ENCODE data around the gene RANBP3.
A peak's percentile ranks its signal among the peaks of the same experiment; 100 is the strongest.

Gene RANBP3

GRCh38 chr19:5985098-5985783, 7.3 kb upstream of the RANBP3 start:
- Histone ChIP-seq H3K27me3 (ENCODE audit: insufficient read depth, low read length, poor library complexity) (no peaks in the 10 kb centered on the region), H3K79me2 (ENCODE audit: insufficient read depth, low read length) (peaks cover 13% of the 10 kb centered on the region), H3K9me3 (ENCODE audit: insufficient read depth, low read length, severe bottlenecking) (no peaks in the 10 kb centered on the region), H3K27ac (ENCODE audit: low read length) (peak overlapping the region; percentile 76), H3K4me2 (ENCODE audit: insufficient read depth, low read length) (peak overlapping the region; percentile 52; the same call in 1 of the 2 replicates), H3K4me1 (ENCODE audit: insufficient read depth, low read length) (peaks cover 31% of the 10 kb centered on the region), H3K4me3 (ENCODE audit: low read depth in 1 of 2, low read length in 2 of 2) (no peak overlapping the region), H4K20me1 (ENCODE audit: insufficient read depth, low read length) (peaks cover 3% of the 10 kb centered on the region; the same call in 1 of the 2 replicates), H3K36me3 (ENCODE audit: insufficient read depth, low read length) (no peaks in the 10 kb centered on the region; the same call in 1 of the 2 replicates), H2AFZ (ENCODE audit: low read depth, low read length) (peak overlapping the region; percentile 68), H3K9ac (ENCODE audit: low read depth, low read length) (peak overlapping the region; percentile 37)
- DNase-seq: no peak
- no peak for ATAC-seq (ENCODE audit: insufficient read depth, low read depth)
- no peak for TF ChIP-seq EZH2 (IDR thresholded peaks at IDR 0.05; ENCODE audit: borderline replicate concordance, low read depth, low read length, severe bottlenecking)
- TF ChIP-seq, protein P1, sequence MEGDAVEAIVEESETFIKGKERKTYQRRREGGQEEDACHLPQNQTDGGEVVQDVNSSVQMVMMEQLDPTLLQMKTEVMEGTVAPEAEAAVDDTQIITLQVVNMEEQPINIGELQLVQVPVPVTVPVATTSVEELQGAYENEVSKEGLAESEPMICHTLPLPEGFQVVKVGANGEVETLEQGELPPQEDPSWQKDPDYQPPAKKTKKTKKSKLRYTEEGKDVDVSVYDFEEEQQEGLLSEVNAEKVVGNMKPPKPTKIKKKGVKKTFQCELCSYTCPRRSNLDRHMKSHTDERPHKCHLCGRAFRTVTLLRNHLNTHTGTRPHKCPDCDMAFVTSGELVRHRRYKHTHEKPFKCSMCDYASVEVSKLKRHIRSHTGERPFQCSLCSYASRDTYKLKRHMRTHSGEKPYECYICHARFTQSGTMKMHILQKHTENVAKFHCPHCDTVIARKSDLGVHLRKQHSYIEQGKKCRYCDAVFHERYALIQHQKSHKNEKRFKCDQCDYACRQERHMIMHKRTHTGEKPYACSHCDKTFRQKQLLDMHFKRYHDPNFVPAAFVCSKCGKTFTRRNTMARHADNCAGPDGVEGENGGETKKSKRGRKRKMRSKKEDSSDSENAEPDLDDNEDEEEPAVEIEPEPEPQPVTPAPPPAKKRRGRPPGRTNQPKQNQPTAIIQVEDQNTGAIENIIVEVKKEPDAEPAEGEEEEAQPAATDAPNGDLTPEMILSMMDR (IDR thresholded peaks at IDR 0.05; ENCODE audit: borderline replicate concordance, extremely low read depth, low read length, poor library complexity, severe bottlenecking): no peak

- ATAC-seq (ENCODE audit: insufficient read depth, low read depth): peak; percentile 88
- Histone ChIP-seq H3K9me3 (ENCODE audit: insufficient read depth, low read length, severe bottlenecking) (no peaks in the 10 kb centered on the region), H3K4me2 (ENCODE audit: insufficient read depth, low read length) (peak overlapping the region; percentile 52), H3K79me2 (ENCODE audit: insufficient read depth, low read length) (peaks cover 19% of the 10 kb centered on the region), H3K4me1 (ENCODE audit: insufficient read depth, low read length) (peaks cover 37% of the 10 kb centered on the region), H3K27me3 (ENCODE audit: insufficient read depth, low read length, poor library complexity) (no peaks in the 10 kb centered on the region), H3K4me3 (ENCODE audit: low read depth in 1 of 2, low read length in 2 of 2) (peak overlapping the region in 1 of 2 experiments; percentile 29; a peak in 1 of 4 replicates), H3K9ac (ENCODE audit: low read depth, low read length) (peak overlapping the region; percentile 37), H3K27ac (ENCODE audit: low read length) (peak overlapping the region; percentile 76), H3K36me3 (ENCODE audit: insufficient read depth, low read length) (no peaks in the 10 kb centered on the region; the same call in 1 of the 2 replicates), H2AFZ (ENCODE audit: low read depth, low read length) (peak overlapping the region; percentile 68), H4K20me1 (ENCODE audit: insufficient read depth, low read length) (peaks cover 5% of the 10 kb centered on the region; the same call in 1 of the 2 replicates)
- peak; percentile 61 for DNase-seq
- no peak for TF ChIP-seq EZH2 (IDR thresholded peaks at IDR 0.05; ENCODE audit: borderline replicate concordance, low read depth, low read length, severe bottlenecking)
- TF ChIP-seq, protein P1 (IDR thresholded peaks at IDR 0.05; ENCODE audit: borderline replicate concordance, extremely low read depth, low read length, poor library complexity, severe bottlenecking): no peak
These were observed 6.7 kb upstream of the RANBP3 start for GRCh38 chr19:5984600-5984999.

DNA sequence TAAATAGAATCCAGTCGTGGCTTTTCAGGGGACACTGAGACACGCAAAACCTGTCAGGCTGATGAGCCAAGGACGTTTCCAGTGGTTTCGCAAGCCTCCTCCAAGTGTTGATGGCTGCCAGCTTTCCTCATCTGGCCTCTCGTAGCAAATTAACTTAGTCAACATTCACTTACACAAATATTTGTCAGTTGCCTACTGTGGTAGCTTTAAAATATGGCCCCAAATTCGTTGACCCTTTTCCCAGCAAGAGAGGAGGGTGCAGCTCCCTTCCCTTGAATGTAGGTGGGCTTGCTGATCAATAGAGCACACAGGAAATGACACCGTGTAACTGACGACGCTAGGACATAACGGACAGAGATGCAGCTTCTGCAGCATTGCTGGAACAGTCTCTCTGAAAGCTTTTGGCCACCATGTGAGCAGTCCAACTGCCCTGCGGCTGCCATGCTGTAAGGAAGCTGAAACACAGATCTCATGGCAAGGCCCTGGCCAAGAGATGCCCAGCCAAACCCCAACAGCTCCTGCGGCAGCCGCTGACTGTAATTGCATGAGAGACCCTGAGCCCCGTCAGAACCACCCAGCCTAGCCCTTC, 5.5 kb upstream of the RANBP3 start:
- Histone ChIP-seq H3K27me3 (ENCODE audit: insufficient read depth, low read length, poor library complexity) (no peaks in the 10 kb centered on the region), H3K79me2 (ENCODE audit: insufficient read depth, low read length) (peaks cover 30% of the 10 kb centered on the region), H3K4me3 (ENCODE audit: low read depth in 1 of 2, low read length in 2 of 2) (no peak overlapping the region), H3K9ac (ENCODE audit: low read depth, low read length) (no peak overlapping the region; the same call in 1 of the 2 replicates), H3K36me3 (ENCODE audit: insufficient read depth, low read length) (no peaks in the 10 kb centered on the region; the same call in none of the 2 replicates), H3K27ac (ENCODE audit: low read length) (peak overlapping the region; percentile 27; the same call in 1 of the 2 replicates), H4K20me1 (ENCODE audit: insufficient read depth, low read length) (peaks cover 6% of the 10 kb centered on the region; the same call in 1 of the 2 replicates), H3K4me1 (ENCODE audit: insufficient read depth, low read length) (peaks cover 48% of the 10 kb centered on the region), H2AFZ (ENCODE audit: low read depth, low read length) (no peak overlapping the region), H3K4me2 (ENCODE audit: insufficient read depth, low read length) (no peak overlapping the region), H3K9me3 (ENCODE audit: insufficient read depth, low read length, severe bottlenecking) (no peaks in the 10 kb centered on the region)
- no peak for ATAC-seq (ENCODE audit: insufficient read depth, low read depth)
- no peak for DNase-seq
- no peak for TF ChIP-seq EZH2 (IDR thresholded peaks at IDR 0.05; ENCODE audit: borderline replicate concordance, low read depth, low read length, severe bottlenecking)
- TF ChIP-seq, protein P1 (IDR thresholded peaks at IDR 0.05; ENCODE audit: borderline replicate concordance, extremely low read depth, low read length, poor library complexity, severe bottlenecking): no peak
